ENCODE measurements around the gene SSBP2. TPM values are rescaled to one million over a fixed set of nuclear protein-coding genes. Genes with fewer than 3 reads are reported as not detected.

Gene SSBP2
- total RNA-seq, 4 donors from 2014 or later = 10.9 to 22.3 (median 14.9) TPM

DNA sequence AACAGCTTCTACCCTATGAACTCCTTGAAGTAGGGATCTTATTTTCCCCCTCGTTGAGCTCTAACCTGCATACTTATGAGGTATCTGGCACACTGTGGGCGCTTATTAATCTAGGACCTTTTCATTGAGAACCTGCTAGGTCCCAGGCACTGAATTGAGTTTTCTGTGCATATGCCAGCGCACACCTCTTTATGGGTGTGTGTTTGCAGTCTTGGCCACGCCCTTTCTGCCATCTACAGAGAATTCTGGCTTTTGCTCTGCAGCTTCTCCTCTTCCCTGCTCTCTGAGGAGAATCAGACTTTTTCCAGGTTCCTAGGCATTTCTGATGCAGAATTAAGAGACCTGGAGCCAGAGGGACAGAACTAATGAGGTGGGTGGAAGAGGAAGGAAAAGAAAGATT, 25.4 kb upstream of the SSBP2 start:
- peaks cover 0 to 14% (median 3%) of the 10 kb centered on the region in 4 donors for H3K4me1 ChIP-seq
- TF ChIP-seq, protein P1, sequence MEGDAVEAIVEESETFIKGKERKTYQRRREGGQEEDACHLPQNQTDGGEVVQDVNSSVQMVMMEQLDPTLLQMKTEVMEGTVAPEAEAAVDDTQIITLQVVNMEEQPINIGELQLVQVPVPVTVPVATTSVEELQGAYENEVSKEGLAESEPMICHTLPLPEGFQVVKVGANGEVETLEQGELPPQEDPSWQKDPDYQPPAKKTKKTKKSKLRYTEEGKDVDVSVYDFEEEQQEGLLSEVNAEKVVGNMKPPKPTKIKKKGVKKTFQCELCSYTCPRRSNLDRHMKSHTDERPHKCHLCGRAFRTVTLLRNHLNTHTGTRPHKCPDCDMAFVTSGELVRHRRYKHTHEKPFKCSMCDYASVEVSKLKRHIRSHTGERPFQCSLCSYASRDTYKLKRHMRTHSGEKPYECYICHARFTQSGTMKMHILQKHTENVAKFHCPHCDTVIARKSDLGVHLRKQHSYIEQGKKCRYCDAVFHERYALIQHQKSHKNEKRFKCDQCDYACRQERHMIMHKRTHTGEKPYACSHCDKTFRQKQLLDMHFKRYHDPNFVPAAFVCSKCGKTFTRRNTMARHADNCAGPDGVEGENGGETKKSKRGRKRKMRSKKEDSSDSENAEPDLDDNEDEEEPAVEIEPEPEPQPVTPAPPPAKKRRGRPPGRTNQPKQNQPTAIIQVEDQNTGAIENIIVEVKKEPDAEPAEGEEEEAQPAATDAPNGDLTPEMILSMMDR (IDR thresholded peaks at IDR 0.05) = no peak
- no peak for TF ChIP-seq POLR2A (IDR thresholded peaks at IDR 0.05)
- H3K27me3 ChIP-seq = no peaks in the 10 kb centered on the region
- no peak for DNase-seq
- H3K36me3 ChIP-seq = no peaks in the 10 kb centered on the region
- H3K4me3 ChIP-seq = no peak overlapping the region
- H3K9me3 ChIP-seq = no peaks in the 10 kb centered on the region
- H3K27ac ChIP-seq = no peak overlapping the region

- Histone ChIP-seq H3K27me3 (no peaks in the 10 kb centered on the region), H3K27ac (no peak overlapping the region)
- TF ChIP-seq POLR2A (IDR thresholded peaks at IDR 0.05) = no peak
- TF ChIP-seq, protein P1 (IDR thresholded peaks at IDR 0.05) = no peak
Observed at GRCh38 chr5:81774374-81774773, 23.5 kb upstream of the SSBP2 start.

GRCh38 chr5:81773574-81773973, 22.7 kb upstream of the SSBP2 start:
- TF ChIP-seq POLR2A (IDR thresholded peaks at IDR 0.05) = no peak
- TF ChIP-seq, protein P1 (IDR thresholded peaks at IDR 0.05) = no peak
- Histone ChIP-seq H3K4me3 (no peak overlapping the region), H3K9me3 (no peaks in the 10 kb centered on the region), H3K27ac (no peak overlapping the region), H3K27me3 (no peaks in the 10 kb centered on the region), H3K4me1 (peaks cover 0 to 4% (median 1%) of the 10 kb centered on the region in 4 donors), H3K36me3 (no peaks in the 10 kb centered on the region)
- DNase-seq = no peak

More at GRCh38 chr5:81774374-81774773, 23.5 kb upstream of the SSBP2 start:
- Histone ChIP-seq H3K36me3 (no peaks in the 10 kb centered on the region), H3K4me1 (peaks cover 0 to 8% (median 3%) of the 10 kb centered on the region in 4 donors), H3K4me3 (no peak overlapping the region), H3K9me3 (no peaks in the 10 kb centered on the region)
- DNase-seq = no peak

DNA sequence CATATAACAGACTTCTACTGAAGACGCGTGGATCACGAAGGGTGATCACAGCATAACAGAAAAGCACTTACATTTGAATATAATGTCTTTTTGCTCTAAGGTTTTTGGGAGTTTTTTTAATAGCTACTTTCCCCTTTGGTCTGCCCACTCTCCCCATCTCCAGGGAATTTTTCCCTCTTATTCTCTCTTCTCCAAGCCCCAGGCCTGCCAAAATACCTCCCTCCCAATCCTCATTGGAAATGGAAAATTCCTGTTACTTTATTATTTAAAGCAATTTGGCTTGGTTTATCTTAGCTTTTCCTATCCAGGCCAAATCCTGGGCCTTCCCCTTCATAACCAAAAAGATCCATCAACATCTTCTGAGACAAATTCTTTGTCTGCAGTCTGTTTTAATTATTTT, 22.3 kb upstream of the SSBP2 start:
- no peak for DNase-seq
- H3K9me3 ChIP-seq = no peaks in the 10 kb centered on the region
- H3K4me1 ChIP-seq = no peaks in the 10 kb centered on the region
- H3K36me3 ChIP-seq = no peaks in the 10 kb centered on the region
- no peaks in the 10 kb centered on the region for H3K27me3 ChIP-seq
- no peak overlapping the region for H3K27ac ChIP-seq
- H3K4me3 ChIP-seq = no peak overlapping the region
- TF ChIP-seq POLR2A (IDR thresholded peaks at IDR 0.05) = no peak
- TF ChIP-seq, protein P1 (IDR thresholded peaks at IDR 0.05) = no peak

DNA sequence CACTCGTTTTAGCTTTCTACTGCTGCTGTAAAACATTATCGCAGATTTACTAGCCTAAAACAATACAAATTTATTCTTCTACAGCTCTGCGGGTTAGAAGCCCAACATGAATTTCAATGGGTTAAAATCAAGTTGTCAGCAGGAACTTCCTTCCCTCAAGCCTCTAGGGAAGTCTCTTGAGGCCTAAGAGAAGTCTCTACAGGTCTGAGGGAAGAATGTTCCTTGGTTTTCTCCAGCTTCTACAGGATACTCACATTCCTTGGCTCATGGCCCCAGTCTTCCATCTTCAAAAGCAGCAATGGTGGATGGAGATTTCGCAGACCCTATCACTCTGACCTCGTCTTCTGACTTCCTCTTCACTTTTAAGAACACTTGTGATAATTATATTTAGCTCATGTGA, 21.6 kb upstream of the SSBP2 start:
- no peak overlapping the region for H3K27ac ChIP-seq
- H3K9me3 ChIP-seq = no peaks in the 10 kb centered on the region
- no peaks in the 10 kb centered on the region for H3K4me1 ChIP-seq
- H3K27me3 ChIP-seq = no peaks in the 10 kb centered on the region
- no peak overlapping the region for H3K4me3 ChIP-seq
- H3K36me3 ChIP-seq = no peaks in the 10 kb centered on the region
- DNase-seq = no peak
- no peak for TF ChIP-seq POLR2A (IDR thresholded peaks at IDR 0.05)
- TF ChIP-seq, protein P1 (IDR thresholded peaks at IDR 0.05) = no peak

DNA sequence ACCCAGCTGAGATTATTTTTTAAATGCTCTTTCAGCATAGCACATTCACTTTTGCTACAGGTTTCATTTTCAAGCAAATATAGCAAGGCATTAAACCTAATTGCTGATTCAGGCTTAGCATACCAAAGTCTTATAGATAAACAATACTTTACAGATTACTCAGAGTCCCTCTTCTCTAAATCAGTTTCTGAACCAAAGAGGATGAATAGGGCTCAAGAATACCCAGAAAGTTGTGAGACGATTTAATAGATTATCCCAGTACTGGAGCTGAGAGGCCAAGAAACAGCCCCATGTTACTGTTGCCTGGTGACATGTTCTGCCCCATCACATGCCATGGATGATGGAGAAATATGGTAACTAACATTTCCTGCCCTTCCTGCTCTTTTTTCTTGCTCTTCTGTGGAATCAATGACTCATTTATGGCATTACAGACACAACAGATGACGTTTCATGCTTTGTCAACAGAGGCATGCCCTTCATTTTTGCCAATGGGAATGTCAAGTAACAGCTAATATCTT, 18.1 kb upstream of the SSBP2 start:
- H3K4me3 ChIP-seq = no peak overlapping the region
- H3K36me3 ChIP-seq = no peaks in the 10 kb centered on the region
- no peak overlapping the region for H3K27ac ChIP-seq
- no peaks in the 10 kb centered on the region for H3K4me1 ChIP-seq
- H3K9me3 ChIP-seq = no peaks in the 10 kb centered on the region
- H3K27me3 ChIP-seq = no peaks in the 10 kb centered on the region
- TF ChIP-seq, protein P1 (IDR thresholded peaks at IDR 0.05) = no peak
- no peak for TF ChIP-seq POLR2A (IDR thresholded peaks at IDR 0.05)
- DNase-seq = no peak

All from Peyer's patch (tissue), 4 donors.